Stimulated activated CD4-positive, alpha-beta T cell treated with anti-CD3 and anti-CD28 coated beads, Interleukin-2, amount 100 ng/mL, for 48 hours (primary cell): ENCODE results near the gene CNDP2.
"Not testable (repeated sequence)": the region's sequence is repeated elsewhere in the genome, so short reads cannot be mapped to it uniquely, and the experiment has no call there.

Experiments used
- DNase-seq, 2 donors: peaks; one replicate each; pipeline ENCODE4 v3.0.0-alpha.2; 2020

Gene CNDP2

DNA sequence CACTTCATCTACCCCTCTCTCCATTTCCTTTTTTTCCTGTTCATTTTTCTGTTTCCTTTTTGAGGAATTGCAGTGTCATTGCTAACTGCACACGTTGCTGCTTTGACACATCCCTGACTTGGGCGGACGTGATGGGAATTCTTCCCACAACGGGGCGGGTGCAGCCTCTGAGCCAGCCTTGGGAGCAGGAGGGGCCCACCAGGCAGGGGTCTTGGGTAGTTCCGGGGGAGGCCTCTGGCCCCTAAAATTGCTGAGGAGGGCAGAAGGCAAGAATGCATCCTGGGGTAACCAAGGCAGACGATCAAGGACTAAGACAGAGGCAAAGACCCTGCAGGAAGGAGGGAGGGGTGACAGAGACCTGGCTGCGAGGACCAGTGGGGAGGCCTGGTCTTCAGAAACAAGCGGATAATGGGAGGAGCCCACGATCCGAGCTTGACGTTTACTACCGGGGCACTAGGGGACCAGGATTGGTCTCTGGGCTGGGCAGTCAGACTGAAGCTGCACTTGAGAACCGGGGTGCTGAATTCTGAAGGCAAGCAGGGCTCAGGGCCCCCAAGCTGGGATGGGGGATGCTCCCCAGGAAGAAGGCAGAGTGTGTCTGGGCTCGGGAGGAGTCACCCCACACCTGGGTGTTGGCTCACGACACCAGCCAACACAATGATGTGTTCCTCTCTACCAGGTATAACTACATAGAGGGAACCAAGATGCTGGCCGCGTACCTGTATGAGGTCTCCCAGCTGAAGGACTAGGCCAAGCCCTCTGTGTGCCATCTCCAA is 23.3 kb downstream of the CNDP2 start:
- no peak for DNase-seq

DNA sequence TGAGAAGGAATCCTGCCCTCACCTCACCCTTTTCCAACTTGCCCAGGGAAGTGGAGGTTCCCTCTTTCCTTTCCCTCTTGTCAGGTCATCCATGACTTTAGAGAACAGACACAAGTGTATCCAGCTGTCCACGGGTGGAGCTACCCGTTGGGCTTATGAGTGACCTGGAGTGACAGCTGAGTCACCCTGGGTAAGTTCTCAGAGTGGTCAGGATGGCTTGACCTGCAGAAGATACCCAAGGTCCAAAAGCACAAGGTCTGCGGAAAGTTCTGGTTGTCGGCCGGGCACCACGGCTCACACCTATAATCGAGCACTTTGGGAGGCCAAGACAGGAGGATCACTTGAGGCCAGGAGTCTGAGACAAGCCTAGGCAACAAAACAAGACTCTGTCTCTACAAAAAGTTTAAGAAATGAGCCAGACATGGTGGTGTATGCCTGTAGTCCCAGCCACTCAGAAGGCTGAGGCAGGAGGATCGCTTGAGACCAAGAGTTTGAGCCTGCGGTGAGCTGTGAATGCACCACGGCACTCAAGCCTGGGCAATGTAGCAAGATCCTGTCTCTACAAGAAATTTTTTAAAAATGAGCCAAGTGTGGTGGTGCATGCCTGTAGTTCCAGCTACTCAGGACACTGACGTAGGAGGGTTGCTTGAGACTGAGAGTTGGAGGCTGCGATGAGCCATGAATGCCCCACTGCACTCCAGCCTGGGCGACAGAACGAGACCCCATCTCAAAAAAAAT is 24.1 kb downstream of the CNDP2 start:
- no peak for DNase-seq

DNA sequence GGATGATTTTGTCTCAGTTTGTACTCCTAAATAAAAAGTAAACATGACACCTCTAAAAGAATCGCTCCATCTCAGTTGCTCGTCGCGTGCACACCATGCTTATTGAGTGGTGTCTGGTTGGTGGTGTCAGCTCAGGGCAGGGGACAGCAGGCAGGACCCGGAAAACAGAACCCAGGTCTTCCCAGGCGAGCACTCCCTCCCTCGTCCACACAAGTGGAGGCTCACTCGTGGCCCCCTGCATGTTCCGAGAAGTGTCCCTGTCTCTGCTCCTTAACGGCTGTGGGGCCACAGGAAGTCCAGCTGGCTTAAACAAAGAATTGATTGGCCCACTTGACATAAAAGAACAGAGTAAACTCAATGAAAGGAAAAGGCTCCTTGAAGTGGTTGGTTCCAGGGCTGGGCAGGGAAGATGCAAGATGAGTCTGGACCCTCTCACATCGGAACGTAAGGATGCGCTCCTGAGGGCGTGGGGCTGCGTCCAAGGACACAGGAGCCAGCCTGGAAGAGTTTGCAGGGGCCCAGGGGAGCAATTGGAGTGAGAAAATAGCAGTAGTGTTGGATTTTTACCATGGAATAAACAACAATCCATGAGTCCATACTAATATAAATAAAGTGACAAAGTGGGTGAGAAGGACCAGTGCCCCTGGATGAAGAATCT is 25.0 kb downstream of the CNDP2 start:
- DNase-seq = no peak

DNA sequence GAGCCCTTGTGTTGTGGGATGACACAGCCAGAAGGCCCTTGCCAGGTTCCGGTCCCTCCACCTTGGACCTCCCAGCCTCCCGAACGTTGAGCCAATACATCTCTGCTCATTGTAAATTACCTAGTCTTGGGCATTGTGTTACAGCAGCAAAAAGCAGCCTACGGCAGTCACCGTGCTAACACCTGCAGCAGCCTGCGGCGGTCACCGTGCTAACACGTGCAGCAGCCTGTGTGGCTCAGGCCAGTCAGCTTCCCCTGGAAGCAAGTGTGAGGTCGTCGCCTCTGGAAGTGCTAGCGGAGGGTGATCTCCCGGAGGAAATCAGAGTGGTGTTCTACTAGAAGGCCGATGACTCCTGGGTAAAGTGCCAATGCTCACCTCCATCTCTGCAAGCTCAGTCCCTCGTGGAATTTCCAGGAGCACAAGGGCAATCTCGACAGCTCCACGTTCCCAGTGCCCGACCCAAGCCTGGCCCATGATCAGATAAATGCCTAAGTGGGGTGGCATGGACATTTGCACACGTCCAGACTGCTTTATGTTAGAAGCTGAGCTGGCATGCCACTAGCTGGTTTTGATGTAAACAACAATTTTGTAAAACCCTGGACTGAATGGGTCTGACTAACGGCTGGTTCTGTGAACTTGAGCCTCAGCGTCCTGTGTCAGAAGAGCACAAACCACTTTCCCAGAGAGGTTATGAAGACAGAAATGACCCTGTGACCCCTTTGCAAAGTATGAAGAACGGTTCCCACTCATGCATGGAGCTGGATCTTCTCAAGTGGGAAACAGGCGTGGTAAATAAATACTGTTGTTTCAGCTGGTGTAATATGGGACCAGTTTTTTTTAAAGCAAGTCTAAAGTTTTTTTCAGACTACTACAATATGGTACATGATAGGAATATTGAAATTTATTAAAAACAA is 26.7 kb downstream of the CNDP2 start:
- no peak for DNase-seq

- DNase-seq = no peak
Measured at GRCh38 chr18:74524097-74524496, 27.9 kb downstream of the CNDP2 start.

GRCh38 chr18:74524915-74525314 is 28.8 kb downstream of the CNDP2 start:
- not testable (repeated sequence) for DNase-seq

DNA sequence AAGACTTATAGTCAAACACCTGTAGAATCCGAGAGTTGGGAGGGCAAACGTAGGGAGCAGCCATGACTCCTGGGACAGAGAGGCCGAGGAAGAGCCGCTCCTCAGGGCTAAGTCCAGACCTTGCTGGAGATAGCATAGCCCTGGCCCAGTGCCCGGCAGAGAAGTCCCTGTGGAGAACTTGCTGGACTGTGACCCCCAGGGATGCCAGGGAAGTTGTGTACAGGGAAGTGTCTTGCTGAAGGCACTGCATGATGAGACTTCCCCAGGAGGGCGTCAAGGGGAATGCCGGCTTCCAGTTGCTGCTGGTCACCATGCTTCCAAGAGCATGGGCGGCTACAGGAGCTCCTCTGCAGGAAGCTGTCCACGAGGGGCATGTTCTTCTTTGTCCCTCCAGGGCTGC is 29.6 kb downstream of the CNDP2 start:
- DNase-seq = no peak

GRCh38 chr18:74526488-74526887 is 30.3 kb downstream of the CNDP2 start:
- DNase-seq = no peak

DNA sequence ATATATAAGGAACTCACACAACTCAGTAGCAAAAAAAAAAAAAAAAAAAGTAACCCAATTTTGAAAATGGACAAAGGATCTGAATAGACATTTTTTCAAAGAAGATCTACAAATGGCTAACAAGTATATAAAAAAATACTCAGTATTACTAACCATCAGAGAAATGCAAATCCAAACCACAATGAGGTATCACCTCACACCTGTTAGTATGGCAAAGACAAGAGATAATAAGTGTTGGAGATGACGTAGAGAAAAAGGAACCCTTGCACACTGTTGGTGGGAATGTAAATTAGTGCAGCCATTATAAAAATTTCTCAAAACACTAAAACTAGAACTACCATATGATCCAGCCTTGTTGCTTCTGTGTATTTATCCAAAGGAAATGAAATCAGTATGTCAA is 32.3 kb downstream of the CNDP2 start:
- no peak for DNase-seq

- no peak for DNase-seq
Measured at GRCh38 chr18:74528913-74529312, 32.8 kb downstream of the CNDP2 start.

- DNase-seq = no peak
Measured at GRCh38 chr18:74529378-74529777, 33.2 kb downstream of the CNDP2 start.

DNA sequence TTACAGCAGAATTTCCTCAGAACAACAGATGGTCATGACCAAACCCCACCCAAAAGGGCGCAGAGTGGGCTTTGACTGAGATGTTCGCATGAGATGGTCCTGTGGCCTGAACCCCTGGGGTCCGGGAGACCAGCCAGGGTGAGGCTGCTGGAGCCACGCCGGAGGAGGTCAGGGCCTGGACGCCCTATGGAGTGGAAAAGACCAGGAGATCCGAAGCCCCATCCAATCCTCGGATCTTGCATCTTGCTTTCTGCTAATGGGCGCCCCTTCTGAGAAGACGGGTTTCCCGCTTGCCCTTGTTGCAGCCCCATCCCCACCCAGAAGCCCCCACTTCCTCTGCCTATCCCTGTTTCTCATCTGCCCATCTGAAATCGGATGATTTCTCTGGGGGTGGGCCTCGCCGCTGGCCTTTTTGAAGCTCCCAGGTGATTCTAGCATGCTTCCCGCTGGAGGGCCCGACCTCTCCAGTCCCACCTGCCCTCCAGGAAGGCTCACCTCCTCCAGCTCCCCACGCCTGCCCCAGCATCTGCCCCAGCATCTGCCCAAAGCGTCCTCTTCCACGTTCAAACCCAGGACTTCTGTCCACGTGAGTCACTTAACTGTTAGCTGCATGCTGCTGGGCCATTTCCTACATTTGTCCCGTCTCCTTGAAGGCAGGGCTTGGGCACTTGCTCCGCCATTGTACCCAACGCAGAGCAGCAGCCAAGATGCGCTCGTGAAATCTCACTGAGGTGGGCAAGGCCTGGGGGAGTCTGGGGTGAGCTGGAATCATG is 33.8 kb downstream of the CNDP2 start:
- DNase-seq = no peak

- no peak for DNase-seq
Measured at GRCh38 chr18:74530584-74530862, 34.4 kb downstream of the CNDP2 start.

- no peak for DNase-seq
Measured at GRCh38 chr18:74531043-74531442, 34.9 kb downstream of the CNDP2 start.

- no peak for DNase-seq
Measured at GRCh38 chr18:74532511-74533025, 36.4 kb downstream of the CNDP2 start.

DNA sequence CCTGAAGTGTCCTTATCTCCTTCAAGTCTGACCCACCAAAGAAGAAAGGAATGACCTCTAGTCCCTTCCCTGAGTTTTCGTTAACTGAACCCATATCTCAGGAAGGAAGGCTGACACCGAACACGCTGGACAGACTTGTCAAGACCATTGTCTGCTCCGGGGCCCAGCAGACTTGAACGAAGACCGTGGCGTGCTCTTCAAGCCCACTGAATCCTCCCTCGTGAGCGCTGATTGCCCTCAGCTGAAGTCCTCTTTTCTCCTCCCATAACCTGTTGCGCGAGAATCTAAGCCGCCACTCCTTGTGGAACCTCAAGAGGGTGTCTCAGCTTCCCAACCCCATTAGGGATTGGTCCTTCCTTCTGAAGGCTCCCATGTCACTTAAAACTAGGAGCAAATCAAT is 37.5 kb downstream of the CNDP2 start:
- no peak for DNase-seq

DNA sequence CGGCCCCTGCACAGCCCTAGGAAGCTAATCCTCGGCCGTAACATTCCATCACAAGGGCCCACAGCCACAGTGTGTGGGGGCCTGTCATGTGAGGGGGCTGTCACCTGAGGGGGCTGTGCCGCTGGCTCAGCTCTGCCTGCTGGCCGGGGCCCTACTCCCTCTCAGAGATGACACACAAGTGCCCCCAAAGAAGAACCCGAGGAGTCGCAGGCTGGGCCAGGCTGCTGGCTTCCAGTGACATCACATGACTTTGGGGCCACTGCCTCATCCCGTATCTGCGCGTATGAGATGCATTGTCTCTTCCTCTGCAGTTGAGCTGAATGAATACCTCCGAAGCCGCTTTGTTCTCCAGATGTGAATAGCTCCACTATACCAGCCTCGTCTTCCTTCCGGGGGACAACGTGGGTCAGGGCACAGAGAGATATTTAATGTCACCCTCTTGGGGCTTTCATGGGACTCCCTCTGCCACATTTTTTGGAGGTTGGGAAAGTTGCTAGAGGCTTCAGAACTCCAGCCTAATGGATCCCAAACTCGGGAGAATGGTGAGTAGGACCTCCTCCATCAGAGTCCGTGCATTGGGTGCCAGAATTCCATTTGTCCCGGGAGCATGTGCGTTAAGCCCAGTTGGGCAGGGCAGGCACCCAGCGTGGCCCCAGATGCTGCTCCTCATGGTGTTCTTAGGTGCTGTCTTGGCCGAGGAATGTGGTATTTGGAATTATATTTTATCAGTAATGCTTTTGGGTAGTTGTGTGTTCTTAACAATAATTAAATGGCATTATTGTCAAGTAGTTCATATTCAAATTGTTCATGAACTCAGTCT is 38.2 kb downstream of the CNDP2 start, which contains the start of gene CNDP1:
Gene CNDP1 (plus strand): TSS at position 351 of the 820 bp plus-strand sequence. CDS start 168 bp downstream, at position 519.
- DNase-seq = no peak

GRCh38 chr18:74534981-74535649 is 39.0 kb downstream of the CNDP2 start:
- no peak for DNase-seq

DNA sequence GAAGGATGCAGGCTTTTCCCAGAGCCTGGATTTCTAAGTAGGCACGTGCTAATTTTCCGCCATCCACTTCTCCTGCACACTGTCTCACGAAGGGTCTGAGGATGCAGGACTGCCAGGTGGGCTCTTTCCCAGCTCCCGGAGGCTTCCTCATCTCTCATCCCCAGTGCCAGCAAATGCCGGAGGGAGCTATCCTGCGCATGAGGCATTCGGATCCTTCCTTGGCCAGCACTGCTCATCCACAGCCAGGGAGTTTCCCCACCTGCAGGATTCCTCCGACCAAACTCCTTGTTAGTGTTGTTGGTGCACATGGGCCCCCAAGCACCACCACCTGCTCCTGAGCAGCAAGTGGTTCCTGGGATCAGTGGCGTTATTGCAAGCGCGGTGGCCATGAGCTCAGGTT is 43.1 kb downstream of the CNDP2 start:
- DNase-seq = no peak

DNA sequence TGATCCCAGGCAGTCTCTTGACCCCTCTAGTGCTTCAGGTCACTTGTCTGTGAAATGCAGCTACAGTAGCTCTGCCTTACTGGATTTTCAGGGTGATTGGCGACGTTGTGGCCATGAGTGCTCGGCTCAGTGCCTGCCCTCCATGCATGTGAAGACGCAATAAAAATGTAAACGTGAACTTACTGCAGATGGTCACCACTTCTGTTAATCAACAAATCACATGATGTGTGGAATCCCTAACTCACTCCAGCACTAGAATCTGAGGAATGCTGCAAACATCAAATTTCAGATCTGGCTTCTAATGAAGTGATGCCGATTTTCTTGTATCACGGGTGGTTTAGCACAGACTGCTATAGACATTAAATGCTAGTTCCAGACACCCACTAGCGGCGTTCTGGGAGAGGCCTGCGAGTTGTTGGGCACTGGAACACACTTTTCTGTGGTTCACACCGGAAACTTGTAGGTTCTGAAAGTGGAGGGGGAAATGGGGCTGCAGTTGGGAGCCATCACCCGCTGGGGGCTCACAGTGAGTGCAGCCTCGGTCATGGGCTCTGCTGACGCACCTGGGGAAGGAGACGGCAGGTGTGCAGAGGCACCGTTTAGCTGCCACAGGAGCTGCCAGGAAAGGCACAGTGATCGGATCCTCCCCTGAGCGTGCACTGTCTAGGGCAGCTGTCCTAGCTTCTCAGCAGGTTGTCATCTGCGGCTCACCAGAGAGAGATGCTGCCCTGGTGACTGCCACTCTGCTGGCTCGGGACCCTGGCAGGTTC is 44.7 kb downstream of the CNDP2 start:
- no peak for DNase-seq
